Vagina (tissue), 2 donors: Measurements from ENCODE around the gene FAM177A1.

ENCODE experiments used
- CTCF ChIP-seq, 3 experiments: fragments of 450-650 bp in 2 of 3; fragments of 200-600 bp in 1 of 3; sonication (generic) in 1 of 3; IDR thresholded peaks; one replicate each; pipeline ENCODE4 v1.5.1; 2017 to 2019; ENCODE audit warnings: antibody characterized with exemption in 3 of 3, mild to moderate bottlenecking in 2 of 3, moderate library complexity in 2 of 3
- POLR2A ChIP-seq, 2 donors: fragments of 450-650 bp; IDR thresholded peaks; one replicate each; pipeline ENCODE4 v1.6.1; 2017; ENCODE audit warnings: antibody characterized with exemption in 2 of 2, mild to moderate bottlenecking in 2 of 2, moderate library complexity in 2 of 2
- POLR2AphosphoS5 ChIP-seq, 2 donors: sonication (generic); formaldehyde crosslinking; IDR thresholded peaks; one replicate each; pipeline ENCODE4 v1.9.0; 2017; ENCODE audit warnings: antibody characterized with exemption in 2 of 2, mild to moderate bottlenecking in 2 of 2, low read depth in 1 of 2; ENCODE audit not compliant: insufficient read depth in 1 of 2

GRCh38 chr14:35052637-35053036 is 6.6 kb downstream of the FAM177A1 start:
- TF ChIP-seq POLR2AphosphoS5 (IDR thresholded peaks at IDR 0.05; ENCODE audit: insufficient read depth in 1 of 2, low read depth in 1 of 2) (no peak), CTCF (IDR thresholded peaks at IDR 0.05) (no peak), POLR2A (IDR thresholded peaks at IDR 0.05) (no peak)
